IPS DF 19.7 (cell line): ENCODE measurements around the gene RRP9.

Experiments used
- DNase-seq: peaks from one replicate; pipeline ENCODE4 v3.0.0-alpha.2; 2013; ENCODE audit warnings: low read depth, low spot score

RRP9 gene

GRCh38 chr3:51955893-51956770 lies 14.4 kb upstream of the RRP9 start:
- DNase-seq = no peak

- no peak for DNase-seq
Observed at GRCh38 chr3:51955175-51955892, 13.6 kb upstream of the RRP9 start, which contains the start of gene GPR62. TSS of gene GPR62 (plus strand) at chr3:51955381. CDS start at chr3:51955653, 272 bp downstream.

GRCh38 chr3:51954713-51955112 lies 13.0 kb upstream of the RRP9 start:
- DNase-seq = no peak

GRCh38 chr3:51954105-51954504 lies 12.4 kb upstream of the RRP9 start:
- no peak for DNase-seq

GRCh38 chr3:51953445-51953844 lies 11.7 kb upstream of the RRP9 start:
- DNase-seq = no peak

- no peak for DNase-seq
Observed at GRCh38 chr3:51950899-51951298, 9.2 kb upstream of the RRP9 start.

GRCh38 chr3:51949121-51949520 lies 7.4 kb upstream of the RRP9 start:
- DNase-seq = no peak

- no peak for DNase-seq
Observed at GRCh38 chr3:51948016-51948580, 6.4 kb upstream of the RRP9 start.

GRCh38 chr3:51947215-51947900 lies 5.7 kb upstream of the RRP9 start:
- no peak for DNase-seq

GRCh38 chr3:51946796-51947195 lies 5.1 kb upstream of the RRP9 start:
- DNase-seq = no peak

- DNase-seq = no peak
Observed at GRCh38 chr3:51945926-51946705, 4.4 kb upstream of the RRP9 start.

GRCh38 chr3:51945031-51945840 lies 3.5 kb upstream of the RRP9 start:
- DNase-seq = no peak

GRCh38 chr3:51944451-51945021 lies 2.8 kb upstream of the RRP9 start:
- no peak for DNase-seq

- no peak for DNase-seq
Observed at GRCh38 chr3:51943451-51944391, 2.0 kb upstream of the RRP9 start.

- DNase-seq = no peak
Observed at GRCh38 chr3:51942603-51943450, 1.1 kb upstream of the RRP9 start.

- DNase-seq = no peak
Observed at GRCh38 chr3:51941463-51941797, 274 bp downstream of the RRP9 start.

GRCh38 chr3:51940648-51941462 lies 849 bp downstream of the RRP9 start:
- DNase-seq = no peak
